Measurements from ENCODE around the gene ADGRD1.

ADGRD1 gene

GRCh38 chr12:131100031-131100674 lies 146.4 kb downstream of the ADGRD1 start:
- DNase-seq = no peak
- in situ Hi-C loops (cut with HindIII; ENCODE audit: low pct_ligation_motif_present, low pct_unique_long_range_greater_than_20kb, low sequenced_read_pairs) = no loop called here

GRCh38 chr12:131101006-131101405 lies 147.3 kb downstream of the ADGRD1 start:
- no peak for DNase-seq
- in situ Hi-C loops (cut with HindIII; ENCODE audit: low pct_ligation_motif_present, low pct_unique_long_range_greater_than_20kb, low sequenced_read_pairs) = no loop called here

GRCh38 chr12:131101703-131102492 lies 148.2 kb downstream of the ADGRD1 start:
- DNase-seq = no peak
- in situ Hi-C loops (cut with HindIII; ENCODE audit: low pct_ligation_motif_present, low pct_unique_long_range_greater_than_20kb, low sequenced_read_pairs) = no loop called here

- in situ Hi-C loops (cut with HindIII; ENCODE audit: low pct_ligation_motif_present, low pct_unique_long_range_greater_than_20kb, low sequenced_read_pairs) = no loop called here
- DNase-seq = no peak
Measured at GRCh38 chr12:131102493-131102931, 148.8 kb downstream of the ADGRD1 start.

- in situ Hi-C loops (cut with HindIII; ENCODE audit: low pct_ligation_motif_present, low pct_unique_long_range_greater_than_20kb, low sequenced_read_pairs) = no loop called here
- no peak for DNase-seq
Measured at GRCh38 chr12:131102991-131103668, 149.4 kb downstream of the ADGRD1 start.

- no peak for DNase-seq
- in situ Hi-C loops (cut with HindIII; ENCODE audit: low pct_ligation_motif_present, low pct_unique_long_range_greater_than_20kb, low sequenced_read_pairs) = no loop called here
Measured at GRCh38 chr12:131103669-131104462, 150.2 kb downstream of the ADGRD1 start.

- in situ Hi-C loops (cut with HindIII; ENCODE audit: low pct_ligation_motif_present, low pct_unique_long_range_greater_than_20kb, low sequenced_read_pairs) = no loop called here
- peak; percentile 77 for DNase-seq
Measured at GRCh38 chr12:131104463-131105350, 151.0 kb downstream of the ADGRD1 start.

- no peak for DNase-seq
- in situ Hi-C loops (cut with HindIII; ENCODE audit: low pct_ligation_motif_present, low pct_unique_long_range_greater_than_20kb, low sequenced_read_pairs) = no loop called here
Measured at GRCh38 chr12:131105351-131105735, 151.6 kb downstream of the ADGRD1 start.

- in situ Hi-C loops (cut with HindIII; ENCODE audit: low pct_ligation_motif_present, low pct_unique_long_range_greater_than_20kb, low sequenced_read_pairs) = no loop called here
Measured at GRCh38 chr12:131105736-131106348, 152.1 kb downstream of the ADGRD1 start.

GRCh38 chr12:131106349-131106941 lies 152.7 kb downstream of the ADGRD1 start:
- no peak for DNase-seq
- in situ Hi-C loops (cut with HindIII; ENCODE audit: low pct_ligation_motif_present, low pct_unique_long_range_greater_than_20kb, low sequenced_read_pairs) = no loop called here

More at GRCh38 chr12:131105736-131106348, 152.1 kb downstream of the ADGRD1 start:
- DNase-seq = no peak

- in situ Hi-C loops (cut with HindIII; ENCODE audit: low pct_ligation_motif_present, low pct_unique_long_range_greater_than_20kb, low sequenced_read_pairs) = no loop called here
- DNase-seq = no peak
Measured at GRCh38 chr12:131108177-131108955, 154.7 kb downstream of the ADGRD1 start.

- no peak for DNase-seq
- in situ Hi-C loops (cut with HindIII; ENCODE audit: low pct_ligation_motif_present, low pct_unique_long_range_greater_than_20kb, low sequenced_read_pairs) = no loop called here
Measured at GRCh38 chr12:131111446-131111845, 157.7 kb downstream of the ADGRD1 start.

GRCh38 chr12:131112021-131112420 lies 158.3 kb downstream of the ADGRD1 start:
- DNase-seq = no peak
- in situ Hi-C loops (cut with HindIII; ENCODE audit: low pct_ligation_motif_present, low pct_unique_long_range_greater_than_20kb, low sequenced_read_pairs) = no loop called here

- in situ Hi-C loops (cut with HindIII; ENCODE audit: low pct_ligation_motif_present, low pct_unique_long_range_greater_than_20kb, low sequenced_read_pairs) = no loop called here
- no peak for DNase-seq
Measured at GRCh38 chr12:131112700-131113290, 159.1 kb downstream of the ADGRD1 start.

- DNase-seq = no peak
- in situ Hi-C loops (cut with HindIII; ENCODE audit: low pct_ligation_motif_present, low pct_unique_long_range_greater_than_20kb, low sequenced_read_pairs) = no loop called here
Measured at GRCh38 chr12:131113568-131114270, 160.0 kb downstream of the ADGRD1 start.

Data from ACHN (cell line).